SK-N-SH treated with all-trans-retinoic acid at 6 μM for 48 hours (cell line): Measurements from ENCODE around the gene PTTG2.

Experiments
- ATAC-seq: fragments of 200-7000 bp; cut with Tn5 transposase; 3 replicates; pipeline ENCODE4 v1.9.1; 2020; ENCODE audit warnings: mild to moderate bottlenecking, moderate library complexity
- CREB5 ChIP-seq: fragments of 250-450 bp; sonication (Bioruptor Pico); IDR thresholded peaks from 2 replicates; pipeline ENCODE4 v1.5.1; 2020; ENCODE audit warnings: low read depth, mild to moderate bottlenecking, moderate library complexity
- CSDC2 ChIP-seq: fragments of 250-450 bp; sonication (Bioruptor Pico); IDR thresholded peaks from 2 replicates; pipeline ENCODE4 v1.5.0; 2020; ENCODE audit warnings: mild to moderate bottlenecking, moderate library complexity
- CSRNP3 ChIP-seq: fragments of 250-450 bp; sonication (Bioruptor Pico); IDR thresholded peaks from 2 replicates; pipeline ENCODE4 v1.5.1; 2021; ENCODE audit warnings: mild to moderate bottlenecking, moderate library complexity
- GLIS3 ChIP-seq: fragments of 250-450 bp; sonication (Bioruptor Pico); IDR thresholded peaks from 2 replicates; pipeline ENCODE4 v1.5.0; 2020; ENCODE audit warnings: mild to moderate bottlenecking, moderate library complexity
- OSR1 ChIP-seq: fragments of 250-450 bp; sonication (Bioruptor Pico); IDR thresholded peaks from 2 replicates; pipeline ENCODE4 v1.8.0; 2022; ENCODE audit warnings: moderate library complexity, mild to moderate bottlenecking, inconsistent platforms
- PATZ1 ChIP-seq: fragments of 250-450 bp; sonication (Bioruptor Pico); IDR thresholded peaks from 2 replicates; pipeline ENCODE4 v1.8.0; 2020; ENCODE audit warnings: mild to moderate bottlenecking, moderate library complexity, borderline replicate concordance
- POU6F1 ChIP-seq: fragments of 250-450 bp; sonication (Bioruptor Pico); IDR thresholded peaks from 2 replicates; pipeline ENCODE4 v1.8.0; 2021; ENCODE audit warnings: low read depth, mild to moderate bottlenecking, moderate library complexity, borderline replicate concordance
- TOX ChIP-seq: fragments of 250-450 bp; sonication (Bioruptor Pico); IDR thresholded peaks from 2 replicates; pipeline ENCODE4 v1.8.0; 2021; ENCODE audit warnings: mild to moderate bottlenecking, moderate library complexity, borderline replicate concordance
- TSHZ2 ChIP-seq: fragments of 250-450 bp; sonication (Bioruptor Pico); IDR thresholded peaks from 2 replicates; pipeline ENCODE4 v1.5.0; 2020; ENCODE audit warnings: mild to moderate bottlenecking, moderate library complexity
- ZFP3 ChIP-seq: fragments of 250-450 bp; sonication (Bioruptor Pico); IDR thresholded peaks from 2 replicates; pipeline ENCODE4 v1.5.0; 2020; ENCODE audit warnings: mild to moderate bottlenecking, moderate library complexity
- ZFP30 ChIP-seq: fragments of 450-650 bp; formaldehyde crosslinking; IDR thresholded peaks from 2 replicates; pipeline ENCODE4 v1.5.0; 2022; ENCODE audit warnings: mild to moderate bottlenecking, moderate library complexity
- ZNF565 ChIP-seq: fragments of 450-650 bp; formaldehyde crosslinking; conservative IDR thresholded peaks from 2 replicates; pipeline ENCODE4 v1.5.0; 2020; ENCODE audit warnings: low read depth, mild to moderate bottlenecking, moderate library complexity
- ZNF70 ChIP-seq: fragments of 450-650 bp; formaldehyde crosslinking; IDR thresholded peaks from 2 replicates; pipeline ENCODE4 v1.5.0; 2020; ENCODE audit warnings: mild to moderate bottlenecking, moderate library complexity

PTTG2 gene

GRCh38 chr4:37989398-37990260 lies 29.4 kb downstream of the PTTG2 start (continued):
- no peak for TF ChIP-seq TSHZ2 (CRISPR knock-in tag)

GRCh38 chr4:37990731-37991245 lies 30.6 kb downstream of the PTTG2 start:
- ATAC-seq = no peak
- TF ChIP-seq ZNF70 (CRISPR knock-in tag) (no peak), ZNF565 (CRISPR knock-in tag) (no peak), ZFP3 (CRISPR knock-in tag) (no peak), CREB5 (CRISPR knock-in tag) (no peak), TOX (no peak), CSDC2 (CRISPR knock-in tag) (no peak), POU6F1 (CRISPR knock-in tag) (no peak), PATZ1 (no peak), OSR1 (CRISPR knock-in tag) (no peak), ZFP30 (CRISPR knock-in tag) (no peak)

GRCh38 chr4:37991623-37992410 lies 31.6 kb downstream of the PTTG2 start:
- TF ChIP-seq CREB5 (CRISPR knock-in tag) (no peak), TOX (no peak), ZNF70 (CRISPR knock-in tag) (no peak), CSDC2 (CRISPR knock-in tag) (no peak), POU6F1 (CRISPR knock-in tag) (no peak), GLIS3 (CRISPR knock-in tag) (no peak), PATZ1 (no peak), CSRNP3 (CRISPR knock-in tag) (no peak), ZFP3 (CRISPR knock-in tag) (no peak)
- ATAC-seq = no peak
